Activated naive CD4-positive, alpha-beta T cell treated with anti-CD3 and anti-CD28 coated beads, Interleukin-2, amount 10 ng/mL, durations not matched to agents 7 days and 5 days (primary cell): ENCODE measurements around the gene CHI3L2.

ENCODE experiments used
- CTCF ChIA-PET: fragments of 350-600 bp; sonication (Branson Sonifier 250); formaldehyde crosslinking; loops from one replicate; lab custom pipeline; 2021; ENCODE audit warnings: antibody characterized with exemption; lab: Charles Lee
- DNase-seq: peaks from one replicate; pipeline ENCODE4 v3.0.0-alpha.2; 2020
- H3K27ac Mint-ChIP-seq: one replicate; pipeline ENCODE4 v1.8.0; 2021; ENCODE audit warnings: mild to moderate bottlenecking, moderate library complexity, mixed read lengths
- H3K27me3 Mint-ChIP-seq: one replicate; pipeline ENCODE4 v1.8.0; 2021; ENCODE audit warnings: mild to moderate bottlenecking, mixed read lengths
- H3K36me3 Mint-ChIP-seq: one replicate; pipeline ENCODE4 v1.8.0; 2021; ENCODE audit warnings: mixed read lengths
- H3K4me1 Mint-ChIP-seq: one replicate; pipeline ENCODE4 v1.8.0; 2021; ENCODE audit warnings: mixed read lengths
- H3K4me3 Mint-ChIP-seq: one replicate; pipeline ENCODE4 v1.8.0; 2021; ENCODE audit warnings: mild to moderate bottlenecking, moderate library complexity, mixed read lengths
- H3K9me3 Mint-ChIP-seq: one replicate; pipeline ENCODE4 v1.8.0; 2021; ENCODE audit warnings: mixed read lengths

CHI3L2 gene

DNA sequence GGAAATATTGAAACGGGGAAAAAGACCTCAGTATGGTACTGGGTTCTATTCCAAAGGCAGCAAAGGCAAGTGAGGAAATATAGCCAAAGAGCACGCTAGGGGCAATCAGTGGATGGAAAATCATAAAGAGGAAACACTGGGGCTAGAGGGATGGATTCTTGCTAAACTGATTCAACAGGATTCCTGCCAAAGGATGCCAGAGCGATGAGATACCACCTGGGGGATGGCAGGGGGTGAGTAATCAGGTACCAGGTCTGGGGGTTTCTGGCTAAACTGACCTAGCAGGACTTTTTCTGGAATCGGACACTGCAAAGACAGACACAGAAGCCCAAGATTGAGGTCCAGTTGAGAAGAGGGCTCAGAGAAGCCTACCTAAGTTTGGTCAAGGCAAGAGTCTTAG, 6.7 kb downstream of the CHI3L2 start:
- Mint-ChIP-seq H3K4me1 (peaks cover 36% of the 10 kb centered on the region), H3K27me3 (no peaks in the 10 kb centered on the region), H3K27ac (no peak overlapping the region), H3K9me3 (peaks cover 2% of the 10 kb centered on the region), H3K36me3 (peaks cover 51% of the 10 kb centered on the region), H3K4me3 (no peak overlapping the region)
- CTCF ChIA-PET = no interaction called here
- DNase-seq = no peak

DNA sequence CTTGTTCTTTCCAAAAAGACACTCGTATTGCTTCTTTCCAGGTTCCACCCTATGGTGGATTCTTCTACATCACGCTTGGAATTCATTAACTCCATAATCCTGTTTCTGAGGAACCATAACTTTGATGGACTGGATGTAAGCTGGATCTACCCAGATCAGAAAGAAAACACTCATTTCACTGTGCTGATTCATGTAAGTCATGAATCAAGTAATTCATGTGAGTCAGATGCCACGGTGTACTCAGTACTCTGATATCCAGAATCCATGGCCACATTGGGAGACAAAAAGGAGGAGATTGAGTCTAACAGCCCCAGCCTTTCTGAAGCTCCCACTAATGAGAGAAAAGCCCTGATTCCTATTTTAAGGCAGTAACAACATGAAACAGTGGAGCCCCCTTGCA, 7.4 kb downstream of the CHI3L2 start:
- CTCF ChIA-PET = no interaction called here

DNA sequence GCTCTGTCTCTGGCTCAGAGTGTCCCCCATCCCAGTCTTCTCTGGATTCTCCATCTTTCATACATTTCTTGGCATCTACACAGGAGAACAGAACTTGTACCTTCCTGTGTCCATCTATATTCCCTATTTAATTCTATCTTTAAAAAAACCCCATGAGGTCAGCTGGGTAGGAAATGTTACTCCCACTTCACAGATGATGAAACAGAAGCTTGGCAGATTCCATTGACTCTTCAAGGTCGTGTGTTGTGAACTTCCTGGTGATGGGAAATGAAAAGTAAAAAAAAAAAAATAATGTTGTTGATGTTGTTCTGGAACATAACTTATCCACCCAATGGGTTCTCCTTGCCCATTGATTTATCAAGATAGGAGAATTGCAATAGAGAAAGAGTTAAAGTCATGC, 8.9 kb downstream of the CHI3L2 start:
- CTCF ChIA-PET = interaction anchor here (0.9 kb wide), 2 partner anchors 164 to 246 kb away, joined by 3 to 4 read pairs; no protein-coding TSS in a partner anchor
- Mint-ChIP-seq H3K4me3 (no peak overlapping the region), H3K27me3 (no peaks in the 10 kb centered on the region), H3K36me3 (peaks cover 57% of the 10 kb centered on the region), H3K4me1 (peaks cover 21% of the 10 kb centered on the region), H3K27ac (no peak overlapping the region), H3K9me3 (no peaks in the 10 kb centered on the region)
- no peak for DNase-seq

More for the DNA sequence above, 7.4 kb downstream of the CHI3L2 start:
- H3K27me3 Mint-ChIP-seq = no peaks in the 10 kb centered on the region
- DNase-seq = no peak
- no peak overlapping the region for H3K4me3 Mint-ChIP-seq
- H3K27ac Mint-ChIP-seq = no peak overlapping the region
- H3K9me3 Mint-ChIP-seq = peaks cover 2% of the 10 kb centered on the region
- H3K4me1 Mint-ChIP-seq = peaks cover 33% of the 10 kb centered on the region
- peaks cover 55% of the 10 kb centered on the region for H3K36me3 Mint-ChIP-seq

DNA sequence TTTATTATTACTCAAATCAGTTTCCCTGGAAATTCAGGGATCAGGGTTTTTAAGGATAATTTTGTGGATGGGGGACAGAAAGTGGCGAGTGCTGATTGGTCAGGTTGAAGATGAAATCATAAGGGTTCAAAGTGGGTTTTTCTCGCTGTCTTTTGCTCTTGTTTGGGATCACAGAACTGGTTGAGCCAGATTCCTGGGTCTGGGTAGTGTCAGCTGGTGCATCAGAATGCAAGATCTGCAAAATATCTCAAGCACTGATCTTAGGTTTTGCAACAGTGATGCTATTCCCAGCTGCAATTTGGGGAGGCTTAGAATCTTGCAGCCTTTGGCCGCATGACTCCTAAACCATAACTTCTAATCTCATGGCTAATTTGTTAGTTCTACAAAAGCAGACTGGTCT, 9.3 kb downstream of the CHI3L2 start:
- CTCF ChIA-PET = interaction anchor here (0.9 kb wide), 2 partner anchors 163 to 245 kb away, joined by 3 to 4 read pairs; no protein-coding TSS in a partner anchor
- DNase-seq = no peak

DNA sequence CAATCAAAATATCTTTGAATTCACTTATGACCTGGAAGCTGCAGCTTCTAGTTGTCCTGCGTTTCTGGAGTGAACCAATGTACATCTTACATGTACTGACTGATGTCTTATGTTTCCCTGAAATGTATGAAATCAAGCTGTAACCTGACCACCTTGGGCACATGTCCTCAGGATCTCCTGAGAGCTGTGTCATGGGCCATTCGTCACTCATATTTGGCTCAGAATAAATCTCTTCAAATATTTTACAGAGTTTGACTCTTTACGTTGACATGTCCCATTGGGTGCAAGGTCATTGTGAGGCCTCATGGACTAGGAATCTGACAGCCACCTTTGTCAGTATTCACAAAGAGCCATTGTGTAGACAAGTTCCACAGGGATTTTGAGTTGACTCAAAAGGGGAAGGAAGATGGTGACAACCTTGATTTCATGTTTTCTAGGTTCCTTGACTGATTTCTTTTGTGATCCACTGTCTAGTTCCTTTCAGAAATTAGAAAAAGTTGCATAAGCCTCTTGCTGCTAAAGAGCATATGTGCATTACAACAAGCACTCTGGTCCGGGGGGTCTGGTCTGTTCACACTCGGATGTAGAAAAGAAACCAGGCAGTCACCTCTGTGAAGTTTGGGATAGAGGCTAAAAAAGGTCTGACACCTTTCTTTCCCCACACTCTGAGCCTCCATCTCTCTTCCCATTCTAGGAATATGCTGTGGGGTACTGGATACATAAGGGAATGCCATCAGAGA, 10.7 kb downstream of the CHI3L2 start:
- CTCF ChIA-PET = no interaction called here
- DNase-seq = no peak
- Mint-ChIP-seq H3K4me3 (no peak overlapping the region), H3K9me3 (no peaks in the 10 kb centered on the region), H3K4me1 (peaks cover 9% of the 10 kb centered on the region), H3K36me3 (peaks cover 57% of the 10 kb centered on the region), H3K27ac (no peak overlapping the region), H3K27me3 (no peaks in the 10 kb centered on the region)

More for the DNA sequence above, 9.3 kb downstream of the CHI3L2 start:
- no peak overlapping the region for H3K4me3 Mint-ChIP-seq
- peaks cover 16% of the 10 kb centered on the region for H3K4me1 Mint-ChIP-seq
- no peaks in the 10 kb centered on the region for H3K27me3 Mint-ChIP-seq
- no peak overlapping the region for H3K27ac Mint-ChIP-seq
- no peaks in the 10 kb centered on the region for H3K9me3 Mint-ChIP-seq
- H3K36me3 Mint-ChIP-seq = peaks cover 59% of the 10 kb centered on the region

DNA sequence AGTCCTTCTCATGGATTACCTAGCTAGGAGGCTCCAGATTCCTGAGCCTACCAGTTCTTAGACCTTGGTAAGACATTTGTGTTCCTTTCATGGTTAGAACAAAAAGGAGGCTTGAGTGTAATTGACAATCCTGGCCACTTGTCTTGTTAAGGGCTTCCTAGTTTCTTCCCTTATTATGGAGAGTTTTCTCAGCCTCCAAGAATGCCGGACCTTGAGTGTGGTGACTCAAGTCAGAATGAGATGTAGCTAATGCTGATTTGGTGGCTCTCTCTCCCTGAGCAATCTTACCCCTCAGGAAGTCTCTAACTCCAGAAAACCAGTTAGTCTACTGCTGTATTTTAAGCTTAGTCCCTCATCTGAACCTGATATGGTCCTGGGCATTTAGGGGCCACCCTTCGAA, 14.3 kb downstream of the CHI3L2 start:
- CTCF ChIA-PET = no interaction called here
- H3K9me3 Mint-ChIP-seq = no peaks in the 10 kb centered on the region
- H3K27me3 Mint-ChIP-seq = no peaks in the 10 kb centered on the region
- H3K36me3 Mint-ChIP-seq = peaks cover 44% of the 10 kb centered on the region
- no peak overlapping the region for H3K27ac Mint-ChIP-seq
- H3K4me3 Mint-ChIP-seq = no peak overlapping the region
- H3K4me1 Mint-ChIP-seq = no peaks in the 10 kb centered on the region
- no peak for DNase-seq

DNA sequence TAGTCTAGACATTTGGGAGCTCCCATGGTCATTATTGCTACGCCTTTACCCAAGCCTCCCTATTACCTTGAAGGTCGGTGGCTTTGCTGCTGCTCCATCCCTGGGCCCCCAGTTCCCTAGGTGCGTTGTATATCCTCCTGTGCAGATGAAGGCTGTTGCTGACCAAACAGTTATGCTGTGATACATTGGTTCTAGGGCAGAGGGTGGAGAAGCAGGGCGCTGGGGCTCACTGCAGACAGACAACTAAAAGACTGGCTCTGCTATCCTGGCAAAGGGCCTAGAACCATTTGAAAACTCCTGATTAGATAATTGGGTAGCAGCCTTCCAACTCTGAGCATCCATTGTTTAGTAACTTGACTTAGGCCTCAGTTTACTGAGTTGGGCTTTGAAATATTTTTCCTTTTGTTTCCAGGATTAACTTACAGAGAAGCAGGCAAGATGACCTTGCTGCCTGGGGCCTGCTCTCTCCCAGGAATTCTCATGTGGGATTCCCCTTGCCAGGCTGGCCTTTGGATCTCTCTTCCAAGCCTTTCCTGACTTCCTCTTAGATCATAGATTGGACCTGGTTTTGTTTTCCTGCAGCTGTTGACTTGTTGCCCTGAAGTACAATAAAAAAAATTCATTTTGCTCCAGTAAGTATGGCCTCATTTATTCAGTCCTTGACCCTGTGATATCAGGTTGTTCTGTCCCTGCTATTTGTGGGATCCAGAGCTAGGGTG, 15.5 kb downstream of the CHI3L2 start:
- no peak for DNase-seq
- no peak overlapping the region for H3K4me3 Mint-ChIP-seq
- H3K27ac Mint-ChIP-seq = no peak overlapping the region
- no peaks in the 10 kb centered on the region for H3K27me3 Mint-ChIP-seq
- H3K4me1 Mint-ChIP-seq = no peaks in the 10 kb centered on the region
- no peaks in the 10 kb centered on the region for H3K9me3 Mint-ChIP-seq
- CTCF ChIA-PET = no interaction called here
- peaks cover 34% of the 10 kb centered on the region for H3K36me3 Mint-ChIP-seq

DNA sequence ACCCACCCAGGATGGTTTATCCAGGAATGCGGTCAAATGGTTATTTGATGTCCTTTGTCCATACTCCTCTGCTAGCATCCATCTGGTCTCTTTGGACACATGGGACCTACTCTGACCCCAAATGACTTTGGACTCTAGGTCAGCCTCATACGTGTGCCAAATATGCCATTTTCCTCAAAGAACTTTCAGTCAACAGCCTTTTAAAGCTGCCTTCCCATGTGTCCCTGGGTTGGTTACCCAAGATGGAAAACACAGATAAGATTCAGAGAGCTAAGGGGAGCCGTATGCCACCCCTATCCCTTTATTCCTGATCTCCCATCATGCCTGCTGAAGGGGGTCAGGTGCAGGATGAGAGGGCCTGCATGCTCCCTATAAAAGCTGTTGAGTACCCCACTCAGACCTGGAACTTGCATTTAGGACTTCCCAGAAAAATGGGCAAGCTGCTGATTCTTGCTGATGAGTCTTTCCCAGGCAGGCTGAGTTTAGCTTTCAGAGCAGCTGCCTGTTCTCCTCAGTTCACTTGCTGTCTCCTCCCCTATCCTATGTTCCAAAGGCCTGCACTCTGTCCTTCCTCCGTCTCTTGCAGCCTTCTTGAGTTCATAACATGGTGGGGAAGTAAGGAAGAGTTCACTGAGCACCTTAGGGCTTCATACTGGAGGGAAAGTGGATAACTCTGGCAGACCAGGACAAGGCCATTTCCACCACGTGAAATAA, 19.8 kb downstream of the CHI3L2 start:
- H3K27me3 Mint-ChIP-seq = peaks cover 5% of the 10 kb centered on the region
- CTCF ChIA-PET = no interaction called here
- no peak overlapping the region for H3K27ac Mint-ChIP-seq
- H3K4me3 Mint-ChIP-seq = no peak overlapping the region
- no peaks in the 10 kb centered on the region for H3K9me3 Mint-ChIP-seq
- peaks cover 9% of the 10 kb centered on the region for H3K4me1 Mint-ChIP-seq
- DNase-seq = no peak
- H3K36me3 Mint-ChIP-seq = peaks cover 11% of the 10 kb centered on the region

DNA sequence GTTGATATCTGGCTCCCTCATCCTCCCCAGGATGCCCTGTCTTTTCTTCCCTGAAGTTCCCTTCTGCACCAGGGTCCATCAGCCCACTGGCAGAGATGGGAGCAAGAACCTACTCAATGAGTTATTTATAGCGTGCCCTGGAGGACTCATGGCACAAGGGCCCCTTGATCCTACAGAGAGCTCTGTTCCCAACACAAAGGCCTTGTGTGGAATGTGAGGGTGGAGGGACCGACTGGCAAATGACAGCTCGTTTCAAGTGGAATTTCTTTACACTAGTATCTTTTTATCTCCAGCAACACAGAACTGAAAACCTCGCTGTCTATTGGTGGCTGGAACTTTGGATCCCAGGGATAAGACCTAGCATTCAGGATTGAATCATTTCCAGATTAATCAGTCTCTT, 22.4 kb downstream of the CHI3L2 start:
- Mint-ChIP-seq H3K4me3 (no peak overlapping the region), H3K9me3 (no peaks in the 10 kb centered on the region), H3K27ac (no peak overlapping the region), H3K36me3 (no peaks in the 10 kb centered on the region), H3K4me1 (peaks cover 9% of the 10 kb centered on the region), H3K27me3 (peaks cover 14% of the 10 kb centered on the region)
- CTCF ChIA-PET = interaction anchor here (1.2 to 1.5 kb wide), 2 partner anchors 27 to 150 kb away, joined by 3 read pairs; no protein-coding TSS in a partner anchor
- DNase-seq = no peak

DNA sequence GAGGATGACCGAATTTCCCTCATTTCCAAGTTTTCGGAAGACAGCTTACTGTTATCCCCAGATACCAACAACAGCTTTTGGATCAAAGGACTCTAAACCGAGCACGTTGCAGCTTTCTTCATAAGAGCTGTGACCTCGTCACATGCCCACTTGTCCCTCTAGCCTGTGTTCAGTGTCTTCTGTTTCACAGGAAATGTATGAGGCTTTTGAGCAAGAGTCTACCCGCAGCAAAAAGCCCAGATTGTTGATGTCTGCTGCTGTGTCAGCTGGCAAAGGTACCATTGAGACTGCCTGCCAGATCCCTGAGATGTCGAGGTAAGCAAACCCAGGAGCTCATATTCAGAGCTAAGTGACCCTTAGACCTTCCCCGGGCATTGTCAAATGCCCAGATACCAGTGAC, 24.1 kb downstream of the CHI3L2 start:
- H3K27me3 Mint-ChIP-seq = peaks cover 21% of the 10 kb centered on the region
- peak; percentile 25 for DNase-seq
- H3K4me3 Mint-ChIP-seq = no peak overlapping the region
- no peaks in the 10 kb centered on the region for H3K36me3 Mint-ChIP-seq
- H3K27ac Mint-ChIP-seq = no peak overlapping the region
- peaks cover 9% of the 10 kb centered on the region for H3K4me1 Mint-ChIP-seq
- CTCF ChIA-PET = no interaction called here
- H3K9me3 Mint-ChIP-seq = no peaks in the 10 kb centered on the region

DNA sequence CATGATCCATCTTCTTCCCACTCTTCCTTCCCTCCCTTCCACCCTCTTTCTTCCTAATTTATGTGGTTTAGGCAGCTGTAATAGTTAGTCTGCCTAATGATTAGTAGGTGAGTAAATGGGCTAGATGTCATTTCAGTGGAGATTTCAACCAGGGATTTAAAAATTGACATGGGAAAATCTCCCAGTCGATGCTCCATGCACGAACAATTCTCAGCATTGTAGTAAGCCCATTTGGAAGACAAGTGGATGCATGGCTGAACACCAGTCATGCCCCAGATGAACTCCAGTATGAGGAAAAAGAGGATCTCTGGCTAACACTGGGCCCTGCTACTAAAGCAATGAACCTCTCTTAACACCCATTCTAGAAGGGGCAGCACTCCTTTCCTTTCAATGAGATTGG, 25.3 kb downstream of the CHI3L2 start:
- CTCF ChIA-PET = interaction anchor here (0.5 kb wide), 1 partner anchor 267 kb away, joined by 3 read pairs; no protein-coding TSS in a partner anchor
- no peak overlapping the region for H3K27ac Mint-ChIP-seq
- H3K4me3 Mint-ChIP-seq = no peak overlapping the region

DNA sequence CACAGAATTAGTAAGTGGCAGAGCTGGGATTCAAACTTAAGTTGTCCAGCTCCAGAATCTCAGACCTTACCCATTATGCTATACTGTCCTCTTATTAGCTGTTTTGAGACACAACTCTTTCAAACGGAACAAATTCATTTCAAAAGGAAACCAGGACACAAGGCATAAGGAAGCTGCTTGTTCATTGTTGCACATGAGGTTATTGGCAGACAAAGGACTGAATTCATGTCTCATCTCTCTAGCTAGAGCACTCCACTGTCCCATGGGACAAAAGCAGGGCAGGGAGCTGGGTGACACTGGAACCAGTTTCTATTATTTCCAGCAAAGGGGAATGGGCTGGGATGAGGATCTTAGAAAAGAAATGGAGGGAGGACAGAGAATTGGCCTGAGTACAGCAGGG, 26.4 kb downstream of the CHI3L2 start:
- no peak for DNase-seq
- Mint-ChIP-seq H3K27me3 (peaks cover 21% of the 10 kb centered on the region), H3K36me3 (no peaks in the 10 kb centered on the region), H3K27ac (no peak overlapping the region), H3K9me3 (no peaks in the 10 kb centered on the region), H3K4me1 (peaks cover 9% of the 10 kb centered on the region), H3K4me3 (no peak overlapping the region)
- CTCF ChIA-PET = no interaction called here

More for the DNA sequence above, 25.3 kb downstream of the CHI3L2 start:
- H3K4me1 Mint-ChIP-seq = peaks cover 9% of the 10 kb centered on the region
- peaks cover 21% of the 10 kb centered on the region for H3K27me3 Mint-ChIP-seq
- DNase-seq = no peak
- no peaks in the 10 kb centered on the region for H3K36me3 Mint-ChIP-seq
- H3K9me3 Mint-ChIP-seq = no peaks in the 10 kb centered on the region

DNA sequence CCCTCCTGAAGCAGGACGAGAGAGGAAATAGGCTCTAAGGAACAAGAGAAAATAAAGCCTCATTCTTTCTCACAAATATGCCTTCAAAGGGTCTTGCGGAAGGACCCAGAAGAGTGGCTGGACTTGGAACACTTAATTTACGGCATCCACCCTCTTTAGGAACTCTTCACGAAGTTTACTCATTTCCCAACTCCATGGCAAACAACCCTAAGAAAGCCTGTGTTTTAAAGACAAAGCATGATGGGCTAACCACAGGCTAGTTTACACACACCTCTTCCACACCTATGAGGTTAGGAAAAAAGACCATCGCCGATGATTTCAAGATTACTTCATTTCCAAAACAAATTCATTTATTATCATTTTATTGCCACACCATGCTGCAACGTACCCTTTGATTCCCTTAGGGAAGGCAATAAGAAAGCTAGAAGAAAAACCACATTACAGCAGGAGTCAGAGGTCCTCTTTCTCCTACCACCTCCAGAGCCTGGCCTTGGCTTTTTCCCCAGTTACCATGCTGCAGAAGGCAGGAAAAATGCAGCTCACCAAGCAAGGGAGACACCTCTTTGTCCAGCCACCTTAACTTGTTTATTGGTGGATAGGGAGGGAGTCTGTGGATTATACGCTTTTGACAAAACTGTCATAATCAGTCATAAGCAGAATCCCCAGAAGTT, 29.6 kb downstream of the CHI3L2 start:
- CTCF ChIA-PET = no interaction called here
- H3K27ac Mint-ChIP-seq = no peak overlapping the region
- H3K4me3 Mint-ChIP-seq = no peak overlapping the region
- no peaks in the 10 kb centered on the region for H3K9me3 Mint-ChIP-seq
- DNase-seq = no peak
- no peaks in the 10 kb centered on the region for H3K4me1 Mint-ChIP-seq
- H3K36me3 Mint-ChIP-seq = no peaks in the 10 kb centered on the region
- peaks cover 16% of the 10 kb centered on the region for H3K27me3 Mint-ChIP-seq
